Heart left ventricle (tissue), 13 donors: ENCODE results near the gene CENPL.
"Not testable (repeated sequence)": the region's sequence is repeated elsewhere in the genome, so short reads cannot be mapped to it uniquely, and the experiment has no call there.

Experiments used
- CTCF ChIP-seq, 12 donors: fragments of 200-600 bp; sonication (generic) in 4 of 12; IDR thresholded peaks; one replicate each; pipeline versions ENCODE4 v1.5.0 to v1.8.0; 2018 to 2022; ENCODE audit warnings: antibody characterized with exemption in 12 of 12, mild to moderate bottlenecking in 5 of 12
- POLR2A ChIP-seq, 2 donors: fragments of 450-650 bp; IDR thresholded peaks; one replicate each; pipeline ENCODE4 v1.6.1; 2017; ENCODE audit warnings: antibody characterized with exemption in 2 of 2, mild to moderate bottlenecking in 2 of 2, moderate library complexity in 2 of 2
- donor health status: ischemic (EF 13 %, LVEDD 7.1; RV severe dilation, severe dysfunction).
- donor health status: DM: no; HTN: yes; CAD: no.
- donor health status: DM: no; HTN: no; CAD: no.
- donor health status: ischemic (EF 25% LVEDD 6.9; RV normal size, moderate dysfunction).
- donor health status: ischemic (EF 25% LVEDD 5.7; RV mildly dilated, moderate dysfunction).
- donor health status: ischemic (EF 35%, LVEDD 5.7; RV mildly dilated, moderate dysfunction).
- donor health status: nonischemic (EF 11% LVEDD 7.7; RV severe dilation, severe dysfunction).
- donor health status: DM: yes; HTN: yes; CAD: no.
- donor health status: PGD.
- donor health status: ischemic (EF 29% LVEDD 5.4; RV normal size, mild dysfunction).
- donor health status: nonischemic (EF 23%, LVEDD 6.1; RV moderate dilation, normal function).

GRCh38 chr1:173862146-173862768 lies 37.6 kb upstream of the CENPL start:
- not testable (repeated sequence) for TF ChIP-seq CTCF, POLR2A (IDR thresholded peaks at IDR 0.05)
